ENCODE results near the gene NALF2.

DNA sequence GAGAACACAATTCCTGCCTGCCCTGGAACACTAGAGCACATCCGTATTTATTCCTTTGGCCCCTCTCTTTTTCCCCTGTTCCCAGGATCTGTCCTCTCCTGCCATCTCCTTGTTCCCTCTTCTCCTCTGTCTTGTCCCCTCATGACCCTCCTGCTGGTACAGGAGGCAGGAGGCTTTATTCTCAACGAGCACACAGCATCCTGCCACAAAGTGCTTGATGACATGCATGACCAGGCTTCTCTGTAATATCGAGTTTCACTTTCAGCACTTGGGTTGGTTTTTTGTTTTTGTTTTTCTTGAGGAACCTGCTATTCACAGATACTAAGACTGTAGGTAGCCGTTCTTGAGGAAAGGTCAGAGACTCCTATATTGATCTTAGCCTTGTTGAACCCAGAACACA lies 35.3 kb downstream of the NALF2 start:
- TF ChIP-seq CTCF (IDR thresholded peaks at IDR 0.05) (no peak), POLR2A (IDR thresholded peaks at IDR 0.05) (no peak)
